Glutamatergic neuron (in vitro differentiated cells): Measurements from ENCODE around the gene STRADA. TPM values are rescaled to one million over a fixed set of nuclear protein-coding genes. Genes with fewer than 3 reads are reported as not detected.
A peak's percentile ranks its signal among the peaks of the same experiment; 100 is the strongest.

Experiments
- DNase-seq: peaks from one replicate; pipeline ENCODE4 v3.0.0; 2022
- H3K27ac Mint-ChIP-seq: one replicate; pipeline ENCODE4 v1.8.0; 2020; ENCODE audit warnings: mild to moderate bottlenecking, mixed read lengths, inconsistent platforms; ENCODE audit not compliant: unreplicated experiment
- H3K27me3 Mint-ChIP-seq: one replicate; pipeline ENCODE4 v1.8.0; 2020; ENCODE audit warnings: mild to moderate bottlenecking, moderate library complexity, mixed read lengths, inconsistent platforms; ENCODE audit not compliant: unreplicated experiment
- H3K36me3 Mint-ChIP-seq: one replicate; pipeline ENCODE4 v1.8.0; 2020; ENCODE audit warnings: mild to moderate bottlenecking, mixed read lengths, inconsistent platforms; ENCODE audit not compliant: unreplicated experiment
- H3K4me1 Mint-ChIP-seq: one replicate; pipeline ENCODE4 v1.8.0; 2020; ENCODE audit warnings: mild to moderate bottlenecking, low read depth, mixed read lengths, inconsistent platforms; ENCODE audit not compliant: unreplicated experiment
- H3K4me3 Mint-ChIP-seq: one replicate; pipeline ENCODE4 v1.8.0; 2020; ENCODE audit warnings: mild to moderate bottlenecking, mixed read lengths, inconsistent platforms; ENCODE audit not compliant: unreplicated experiment
- H3K9me3 Mint-ChIP-seq: one replicate; pipeline ENCODE4 v1.8.0; 2020; ENCODE audit warnings: mild to moderate bottlenecking, moderate library complexity, mixed read lengths, inconsistent platforms; ENCODE audit not compliant: unreplicated experiment
- total RNA-seq: library from RNA; stranded (reverse); fragmentation: NEBNext Ultra II Directional; extraction: Animal tissue kit (Norgen Biotek cat#: 25700); gene quantifications from one replicate; pipeline ENCODE4 v1.2.1, GENCODE V29; 2021; ENCODE audit not compliant: unreplicated experiment
- TF ChIP-seq, protein P1 (sequence below): fragments of 200-600 bp; sonication (generic); IDR thresholded peaks from one replicate; pipeline ENCODE4 v1.5.0; 2021; ENCODE audit not compliant: partially characterized antibody, unreplicated experiment

Gene STRADA
- total RNA-seq, 1 donor from 2014 or later = 58.8 TPM

DNA sequence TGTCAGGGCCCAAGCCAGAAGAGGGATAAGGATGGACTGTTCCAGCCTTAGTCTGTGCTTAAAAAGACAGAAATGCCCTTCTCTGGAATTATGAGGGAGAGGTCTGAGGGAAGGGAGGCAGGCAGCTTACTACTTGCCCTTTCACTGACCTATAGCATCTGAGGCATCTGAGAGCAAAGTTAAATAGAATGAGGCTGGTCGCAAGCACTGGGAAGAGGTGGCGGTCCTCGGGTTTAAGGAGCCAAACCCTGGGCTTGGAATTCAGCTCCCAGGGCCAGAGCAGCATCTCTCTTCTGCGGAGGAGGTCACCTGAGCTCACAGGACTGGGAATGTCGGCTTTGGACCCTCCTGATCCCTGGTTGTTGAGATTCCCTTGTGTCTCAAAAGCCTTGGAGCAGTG lies 38.6 kb downstream of the STRADA start:
- H3K4me3 Mint-ChIP-seq = peak overlapping the region; percentile 95
- TF ChIP-seq, protein P1, sequence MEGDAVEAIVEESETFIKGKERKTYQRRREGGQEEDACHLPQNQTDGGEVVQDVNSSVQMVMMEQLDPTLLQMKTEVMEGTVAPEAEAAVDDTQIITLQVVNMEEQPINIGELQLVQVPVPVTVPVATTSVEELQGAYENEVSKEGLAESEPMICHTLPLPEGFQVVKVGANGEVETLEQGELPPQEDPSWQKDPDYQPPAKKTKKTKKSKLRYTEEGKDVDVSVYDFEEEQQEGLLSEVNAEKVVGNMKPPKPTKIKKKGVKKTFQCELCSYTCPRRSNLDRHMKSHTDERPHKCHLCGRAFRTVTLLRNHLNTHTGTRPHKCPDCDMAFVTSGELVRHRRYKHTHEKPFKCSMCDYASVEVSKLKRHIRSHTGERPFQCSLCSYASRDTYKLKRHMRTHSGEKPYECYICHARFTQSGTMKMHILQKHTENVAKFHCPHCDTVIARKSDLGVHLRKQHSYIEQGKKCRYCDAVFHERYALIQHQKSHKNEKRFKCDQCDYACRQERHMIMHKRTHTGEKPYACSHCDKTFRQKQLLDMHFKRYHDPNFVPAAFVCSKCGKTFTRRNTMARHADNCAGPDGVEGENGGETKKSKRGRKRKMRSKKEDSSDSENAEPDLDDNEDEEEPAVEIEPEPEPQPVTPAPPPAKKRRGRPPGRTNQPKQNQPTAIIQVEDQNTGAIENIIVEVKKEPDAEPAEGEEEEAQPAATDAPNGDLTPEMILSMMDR = no peak
- H3K9me3 Mint-ChIP-seq = peaks cover 18% of the 10 kb centered on the region
- H3K27me3 Mint-ChIP-seq = peaks cover 16% of the 10 kb centered on the region
- H3K36me3 Mint-ChIP-seq = no peaks in the 10 kb centered on the region
- no peak for DNase-seq
- H3K4me1 Mint-ChIP-seq = peaks cover 27% of the 10 kb centered on the region
- peak overlapping the region; percentile 40 for H3K27ac Mint-ChIP-seq

DNA sequence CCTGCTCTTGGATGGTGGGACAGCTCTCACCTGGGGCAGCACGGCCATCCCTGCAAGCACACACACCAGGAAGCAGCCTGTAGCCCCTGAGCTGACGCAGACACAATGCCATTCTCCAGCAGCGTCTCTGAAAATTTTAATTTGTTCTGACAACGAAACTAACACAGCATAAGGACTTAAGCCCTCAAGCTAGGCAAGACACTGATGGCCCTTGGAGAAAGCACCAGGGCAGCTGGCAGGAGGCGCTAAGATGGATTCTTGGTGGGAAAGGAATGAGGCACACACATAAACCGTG lies 38.9 kb downstream of the STRADA start:
- Mint-ChIP-seq H3K27ac (peak overlapping the region; percentile 40), H3K36me3 (no peaks in the 10 kb centered on the region), H3K9me3 (peaks cover 18% of the 10 kb centered on the region), H3K4me1 (peaks cover 27% of the 10 kb centered on the region), H3K27me3 (peaks cover 16% of the 10 kb centered on the region), H3K4me3 (peak overlapping the region; percentile 95)
- no peak for DNase-seq
- TF ChIP-seq, protein P1 = no peak

DNA sequence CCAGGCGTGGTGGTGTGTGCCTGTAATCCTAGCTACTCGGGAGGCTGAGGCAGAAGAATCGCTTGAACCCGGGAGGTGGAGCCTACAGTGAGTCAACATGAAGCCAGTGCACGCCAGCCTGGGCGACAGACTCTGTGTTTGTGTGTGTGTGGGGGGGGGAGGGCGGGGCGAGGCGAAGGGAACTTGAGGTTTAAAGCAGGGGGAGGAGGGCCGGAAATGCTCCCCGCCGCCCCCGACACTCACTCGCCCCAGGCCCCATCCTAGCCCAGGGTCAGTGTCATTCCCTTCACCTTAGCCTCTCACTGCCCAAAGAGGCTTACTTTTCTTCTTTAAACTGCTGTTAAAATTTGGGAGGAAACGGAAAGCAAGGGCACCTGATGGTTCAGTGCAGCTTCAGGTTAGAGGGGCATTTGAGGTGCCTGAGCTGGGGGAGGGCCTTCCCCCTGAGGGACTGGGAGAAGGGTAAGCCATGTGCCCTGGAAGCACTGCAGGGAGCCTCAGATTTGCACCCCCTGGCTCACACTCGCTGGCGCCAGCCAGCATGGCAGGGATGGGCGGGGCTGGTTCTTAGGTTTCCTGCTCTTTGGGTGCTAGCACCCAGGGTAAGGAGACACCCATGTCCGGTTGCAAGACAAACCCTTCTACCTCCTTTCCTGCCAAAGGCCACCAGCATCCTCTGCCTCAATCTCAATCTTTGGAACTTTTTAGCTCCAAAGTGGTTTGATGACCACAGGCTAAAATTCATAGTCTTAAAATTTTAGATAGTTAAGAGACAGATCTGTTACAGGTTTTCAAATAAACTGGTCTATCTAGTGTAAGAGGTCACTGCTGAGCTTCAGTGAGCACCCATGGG lies 39.5 kb downstream of the STRADA start:
- H3K9me3 Mint-ChIP-seq = peaks cover 18% of the 10 kb centered on the region
- peak overlapping the region; percentile 97 for H3K27ac Mint-ChIP-seq
- H3K4me3 Mint-ChIP-seq = peak overlapping the region; percentile 95
- TF ChIP-seq, protein P1 = no peak
- no peak for DNase-seq
- H3K36me3 Mint-ChIP-seq = no peaks in the 10 kb centered on the region
- H3K27me3 Mint-ChIP-seq = peaks cover 20% of the 10 kb centered on the region
- peaks cover 27% of the 10 kb centered on the region for H3K4me1 Mint-ChIP-seq

DNA sequence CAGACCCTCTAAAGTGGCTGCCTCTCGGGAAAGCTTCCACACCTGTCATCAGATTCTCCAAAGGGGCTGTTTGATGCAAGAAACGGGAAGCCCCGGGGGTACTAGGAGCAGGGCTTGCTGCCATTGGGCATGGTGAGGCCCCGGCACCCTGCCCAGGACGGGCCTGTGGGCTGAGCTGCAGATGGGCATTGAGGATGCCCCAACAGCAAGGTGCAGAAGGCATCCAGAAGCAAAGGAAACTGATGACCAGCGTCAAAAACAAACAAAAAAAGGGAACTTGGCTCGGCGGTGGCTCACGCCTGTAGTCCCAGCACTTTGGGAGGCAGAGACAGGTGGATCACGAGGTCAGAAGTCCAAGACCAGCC lies 40.2 kb downstream of the STRADA start:
- Mint-ChIP-seq H3K27ac (peak overlapping the region; percentile 97), H3K27me3 (peaks cover 22% of the 10 kb centered on the region), H3K4me3 (peak overlapping the region; percentile 95), H3K9me3 (peaks cover 18% of the 10 kb centered on the region), H3K36me3 (no peaks in the 10 kb centered on the region), H3K4me1 (peaks cover 33% of the 10 kb centered on the region)
- no peak for DNase-seq
- TF ChIP-seq, protein P1 = no peak
